Liver (tissue), 3 donors: ENCODE data around the gene GAN.

Source experiments
- EGR1 ChIP-seq, 2 donors: IDR thresholded peaks; 2 replicates each; pipeline ENCODE4 v1.6.1; 2016 to 2018; ENCODE audit warnings: antibody characterized with exemption in 2 of 2, low read depth in 2 of 2
- GABPA ChIP-seq, 2 donors: IDR thresholded peaks in 1 of 2; conservative IDR thresholded peaks in 1 of 2; 2 replicates each; pipeline ENCODE4 v1.6.1; 2016; ENCODE audit warnings: antibody characterized with exemption in 2 of 2, mild to moderate bottlenecking in 1 of 2, moderate library complexity in 1 of 2
- JUND ChIP-seq, 2 donors: IDR thresholded peaks; 2 replicates each; pipeline ENCODE4 v1.6.1; 2016; ENCODE audit warnings: antibody characterized with exemption in 2 of 2
- RAD21 ChIP-seq, 2 donors: IDR thresholded peaks; 2 replicates each; pipeline ENCODE4 v1.6.1; 2016; ENCODE audit warnings: antibody characterized with exemption in 2 of 2, mild to moderate bottlenecking in 2 of 2
- SP1 ChIP-seq: IDR thresholded peaks from 2 replicates; pipeline ENCODE4 v1.6.1; 2018; ENCODE audit warnings: antibody characterized with exemption, mild to moderate bottlenecking
- YY1 ChIP-seq: IDR thresholded peaks from 2 replicates; pipeline ENCODE4 v1.6.1; 2016; ENCODE audit warnings: antibody characterized with exemption, mild to moderate bottlenecking
- TF ChIP-seq, protein P1 (sequence below): fragments of 150-350 bp; IDR thresholded peaks from 2 replicates; pipeline ENCODE4 v1.5.1; 2017; ENCODE audit warnings: improper control_type of control experiment, low read depth, low read length; ENCODE audit not compliant: missing input control
- TF ChIP-seq, protein P2 (sequence below): IDR thresholded peaks from 2 replicates; pipeline ENCODE4 v1.6.1; 2016; ENCODE audit warnings: antibody characterized with exemption
- TF ChIP-seq, protein P3 (sequence below): IDR thresholded peaks from 2 replicates; pipeline ENCODE4 v1.6.1; 2016; ENCODE audit warnings: antibody characterized with exemption, mild to moderate bottlenecking
- TF ChIP-seq, protein P4 (sequence below): IDR thresholded peaks from 2 replicates; pipeline ENCODE4 v1.6.1; 2016; ENCODE audit warnings: antibody characterized with exemption
- donor health status: healthy.
- donor health status: healthy.

DNA sequence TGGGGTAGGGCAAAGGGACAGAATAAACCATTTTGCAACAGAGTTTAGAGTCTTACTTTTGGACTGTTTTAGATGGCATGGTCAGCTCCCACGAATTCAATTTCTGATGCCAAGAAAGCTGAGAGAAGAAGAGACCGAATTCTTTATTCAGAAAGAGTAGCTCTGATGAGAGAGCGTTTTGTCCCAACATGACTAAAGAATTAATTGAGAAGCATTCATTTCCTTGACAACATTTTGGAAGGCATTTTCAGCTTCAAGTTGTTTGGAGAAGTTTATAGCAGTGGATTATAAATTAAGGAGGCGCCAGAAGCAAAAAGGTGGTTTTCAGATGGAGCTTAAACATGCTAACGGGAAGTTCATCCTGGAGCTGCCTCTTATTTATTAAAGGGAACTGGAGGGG, 12.2 kb downstream of the GAN start:
- TF ChIP-seq, protein P1, sequence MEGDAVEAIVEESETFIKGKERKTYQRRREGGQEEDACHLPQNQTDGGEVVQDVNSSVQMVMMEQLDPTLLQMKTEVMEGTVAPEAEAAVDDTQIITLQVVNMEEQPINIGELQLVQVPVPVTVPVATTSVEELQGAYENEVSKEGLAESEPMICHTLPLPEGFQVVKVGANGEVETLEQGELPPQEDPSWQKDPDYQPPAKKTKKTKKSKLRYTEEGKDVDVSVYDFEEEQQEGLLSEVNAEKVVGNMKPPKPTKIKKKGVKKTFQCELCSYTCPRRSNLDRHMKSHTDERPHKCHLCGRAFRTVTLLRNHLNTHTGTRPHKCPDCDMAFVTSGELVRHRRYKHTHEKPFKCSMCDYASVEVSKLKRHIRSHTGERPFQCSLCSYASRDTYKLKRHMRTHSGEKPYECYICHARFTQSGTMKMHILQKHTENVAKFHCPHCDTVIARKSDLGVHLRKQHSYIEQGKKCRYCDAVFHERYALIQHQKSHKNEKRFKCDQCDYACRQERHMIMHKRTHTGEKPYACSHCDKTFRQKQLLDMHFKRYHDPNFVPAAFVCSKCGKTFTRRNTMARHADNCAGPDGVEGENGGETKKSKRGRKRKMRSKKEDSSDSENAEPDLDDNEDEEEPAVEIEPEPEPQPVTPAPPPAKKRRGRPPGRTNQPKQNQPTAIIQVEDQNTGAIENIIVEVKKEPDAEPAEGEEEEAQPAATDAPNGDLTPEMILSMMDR, result no peak
- TF ChIP-seq SP1 (no peak), EGR1 (IDR thresholded peaks at IDR 0.05; ENCODE audit: low read depth in 2 of 2) (no peak), GABPA (IDR thresholded peaks at IDR 0.05 in 1 of 2, conservative IDR thresholded peaks at IDR 0.05 in 1 of 2) (no peak), RAD21 (IDR thresholded peaks at IDR 0.05) (no peak), JUND (IDR thresholded peaks at IDR 0.05) (no peak), YY1 (no peak)
- TF ChIP-seq, protein P2, sequence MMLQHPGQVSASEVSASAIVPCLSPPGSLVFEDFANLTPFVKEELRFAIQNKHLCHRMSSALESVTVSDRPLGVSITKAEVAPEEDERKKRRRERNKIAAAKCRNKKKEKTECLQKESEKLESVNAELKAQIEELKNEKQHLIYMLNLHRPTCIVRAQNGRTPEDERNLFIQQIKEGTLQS, result no peak
- TF ChIP-seq, protein P3, sequence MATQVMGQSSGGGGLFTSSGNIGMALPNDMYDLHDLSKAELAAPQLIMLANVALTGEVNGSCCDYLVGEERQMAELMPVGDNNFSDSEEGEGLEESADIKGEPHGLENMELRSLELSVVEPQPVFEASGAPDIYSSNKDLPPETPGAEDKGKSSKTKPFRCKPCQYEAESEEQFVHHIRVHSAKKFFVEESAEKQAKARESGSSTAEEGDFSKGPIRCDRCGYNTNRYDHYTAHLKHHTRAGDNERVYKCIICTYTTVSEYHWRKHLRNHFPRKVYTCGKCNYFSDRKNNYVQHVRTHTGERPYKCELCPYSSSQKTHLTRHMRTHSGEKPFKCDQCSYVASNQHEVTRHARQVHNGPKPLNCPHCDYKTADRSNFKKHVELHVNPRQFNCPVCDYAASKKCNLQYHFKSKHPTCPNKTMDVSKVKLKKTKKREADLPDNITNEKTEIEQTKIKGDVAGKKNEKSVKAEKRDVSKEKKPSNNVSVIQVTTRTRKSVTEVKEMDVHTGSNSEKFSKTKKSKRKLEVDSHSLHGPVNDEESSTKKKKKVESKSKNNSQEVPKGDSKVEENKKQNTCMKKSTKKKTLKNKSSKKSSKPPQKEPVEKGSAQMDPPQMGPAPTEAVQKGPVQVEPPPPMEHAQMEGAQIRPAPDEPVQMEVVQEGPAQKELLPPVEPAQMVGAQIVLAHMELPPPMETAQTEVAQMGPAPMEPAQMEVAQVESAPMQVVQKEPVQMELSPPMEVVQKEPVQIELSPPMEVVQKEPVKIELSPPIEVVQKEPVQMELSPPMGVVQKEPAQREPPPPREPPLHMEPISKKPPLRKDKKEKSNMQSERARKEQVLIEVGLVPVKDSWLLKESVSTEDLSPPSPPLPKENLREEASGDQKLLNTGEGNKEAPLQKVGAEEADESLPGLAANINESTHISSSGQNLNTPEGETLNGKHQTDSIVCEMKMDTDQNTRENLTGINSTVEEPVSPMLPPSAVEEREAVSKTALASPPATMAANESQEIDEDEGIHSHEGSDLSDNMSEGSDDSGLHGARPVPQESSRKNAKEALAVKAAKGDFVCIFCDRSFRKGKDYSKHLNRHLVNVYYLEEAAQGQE, result no peak
- TF ChIP-seq, protein P4, sequence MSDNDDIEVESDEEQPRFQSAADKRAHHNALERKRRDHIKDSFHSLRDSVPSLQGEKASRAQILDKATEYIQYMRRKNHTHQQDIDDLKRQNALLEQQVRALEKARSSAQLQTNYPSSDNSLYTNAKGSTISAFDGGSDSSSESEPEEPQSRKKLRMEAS, result no peak
